ENCODE results near the gene HOXB2. TPM values are rescaled to one million over a fixed set of nuclear protein-coding genes. Genes with fewer than 3 reads are reported as not detected.

The HOXB2 gene
- total and polyA plus RNA-seq, 9 of the 15 experiments (the other 6 are each of a cell fraction or from before 2014, with no cell fraction given): 2.1 to 97.7 (median 21.2) TPM

- no peak for TF ChIP-seq ZNF609 (CRISPR knock-in tag; IDR thresholded peaks at IDR 0.05; ENCODE audit: borderline replicate concordance)
- no peak for TF ChIP-seq MCM5 (IDR thresholded peaks at IDR 0.05; ENCODE audit: low read depth)
- TF ChIP-seq ETV6 (IDR thresholded peaks at IDR 0.05; ENCODE audit: borderline replicate concordance in 1 of 2, low read depth in 2 of 2, low read length in 1 of 2): no peak
- TF ChIP-seq ETV6 (CRISPR knock-in tag; IDR thresholded peaks at IDR 0.05; ENCODE audit: borderline replicate concordance): no peak
- TF ChIP-seq MLX (CRISPR knock-in tag; conservative IDR thresholded peaks at IDR 0.05): no peak
- no peak for TF ChIP-seq ZBTB5 (IDR thresholded peaks at IDR 0.05)
- peak; percentile 65 to 76; a peak in 2 of 4 replicates for TF ChIP-seq ARNT (IDR thresholded peaks at IDR 0.05)
- peak; percentile 82 for TF ChIP-seq MTA1 (IDR thresholded peaks at IDR 0.05; ENCODE audit: borderline replicate concordance)
- no peak for TF ChIP-seq WHSC1 (IDR thresholded peaks at IDR 0.05; ENCODE audit: low read length)
- TF ChIP-seq FOXJ2 (tag; IDR thresholded peaks at IDR 0.05): no peak
- peak; percentile 42; the same call in 1 of the 2 replicates for TF ChIP-seq NR2C1 (IDR thresholded peaks at IDR 0.05)
- TF ChIP-seq NR2C1 (tag; IDR thresholded peaks at IDR 0.05): peak; percentile 56; the same call in 1 of the 2 replicates
- TF ChIP-seq FOSL1 (tag; conservative IDR thresholded peaks at IDR 0.05): peak; percentile 49; the same call in 1 of the 2 replicates
- peak; percentile 72 to 93 for TF ChIP-seq RCOR1 (IDR thresholded peaks at IDR 0.05; ENCODE audit: borderline replicate concordance in 1 of 2, low read depth in 2 of 2, low read length in 2 of 2)
- peak; percentile 25 for TF ChIP-seq FOXM1 (IDR thresholded peaks at IDR 0.05; ENCODE audit: low read depth)
- no peak for TF ChIP-seq FOXM1 (CRISPR knock-in tag; IDR thresholded peaks at IDR 0.05; ENCODE audit: low read depth)
- peak; percentile 97 for TF ChIP-seq PKNOX1 (IDR thresholded peaks at IDR 0.05)
These were observed 10.6 kb upstream of the HOXB2 start (continued) for GRCh38 chr17:48555258-48556228.
